HEK293 (cell line): ENCODE measurements around the gene TMC2.
A peak's percentile ranks its signal among the peaks of the same experiment; 100 is the strongest.

Source experiments
- ELK4 ChIP-seq: IDR thresholded peaks from 2 replicates; pipeline ENCODE4 v1.6.1; 2011; ENCODE audit warnings: mild to moderate bottlenecking, low read depth, low read length, borderline replicate concordance
- KLF1 ChIP-seq: fragments of 450-650 bp; formaldehyde crosslinking; IDR thresholded peaks from 2 replicates; pipeline ENCODE4 v1.5.1; 2016; ENCODE audit warnings: missing biosample characterization, missing genetic modification characterization
- PBX3 ChIP-seq: sonication (generic); formaldehyde crosslinking; IDR thresholded peaks from 2 replicates; pipeline ENCODE4 v1.8.1; 2022; ENCODE audit warnings: mild to moderate bottlenecking, moderate library complexity, missing genetic modification reagents
- REPIN1 ChIP-seq: fragments of 450-650 bp; formaldehyde crosslinking; IDR thresholded peaks from 2 replicates; pipeline ENCODE4 v1.5.1; 2017; ENCODE audit warnings: missing biosample characterization, missing genetic modification characterization, low read depth
- SCRT2 ChIP-seq: fragments of 450-650 bp; formaldehyde crosslinking; IDR thresholded peaks from 2 replicates; pipeline ENCODE4 v1.5.1; 2016; ENCODE audit warnings: missing biosample characterization, missing genetic modification characterization
- SP2 ChIP-seq: fragments of 450-650 bp; formaldehyde crosslinking; IDR thresholded peaks from 2 replicates; pipeline ENCODE4 v1.5.1; 2016; ENCODE audit warnings: missing biosample characterization, missing genetic modification characterization
- SP3 ChIP-seq: fragments of 450-650 bp; formaldehyde crosslinking; IDR thresholded peaks from 2 replicates; pipeline ENCODE4 v1.5.1; 2016; ENCODE audit warnings: missing biosample characterization, missing genetic modification characterization
- TCF7L2 ChIP-seq: IDR thresholded peaks from 2 replicates; pipeline ENCODE4 v1.6.1; 2011; ENCODE audit warnings: low read depth, mild to moderate bottlenecking, inconsistent platforms, low read length, moderate library complexity, borderline replicate concordance
- TRIM28 ChIP-seq: IDR thresholded peaks from 2 replicates; pipeline ENCODE4 v1.6.1; 2011; ENCODE audit warnings: low read length, control low read depth, borderline replicate concordance
- ZBTB10 ChIP-seq: fragments of 450-650 bp; formaldehyde crosslinking; IDR thresholded peaks from 2 replicates; pipeline ENCODE4 v1.5.1; 2016; ENCODE audit warnings: missing biosample characterization, missing genetic modification characterization
- ZBTB49 ChIP-seq: fragments of 450-650 bp; formaldehyde crosslinking; IDR thresholded peaks from 2 replicates; pipeline ENCODE4 v1.5.1; 2016; ENCODE audit warnings: missing biosample characterization, missing genetic modification characterization, low read depth
- ZNF2 ChIP-seq: fragments of 450-650 bp; formaldehyde crosslinking; IDR thresholded peaks from 2 replicates; pipeline ENCODE4 v1.5.1; 2016; ENCODE audit warnings: missing biosample characterization, missing genetic modification characterization
- ZNF23 ChIP-seq: fragments of 450-650 bp; formaldehyde crosslinking; IDR thresholded peaks from 2 replicates; pipeline ENCODE4 v1.5.1; 2016; ENCODE audit warnings: missing biosample characterization, missing genetic modification characterization, borderline replicate concordance
- ZNF518A ChIP-seq: fragments of 450-650 bp; formaldehyde crosslinking; conservative IDR thresholded peaks from 2 replicates; pipeline ENCODE4 v1.5.1; 2016; ENCODE audit warnings: low read depth, missing biosample characterization, missing genetic modification characterization
- ZNF624 ChIP-seq: fragments of 450-650 bp; formaldehyde crosslinking; IDR thresholded peaks from 2 replicates; pipeline ENCODE4 v1.5.1; 2017; ENCODE audit warnings: missing biosample characterization, missing genetic modification characterization
- ZNF658 ChIP-seq: fragments of 450-650 bp; formaldehyde crosslinking; IDR thresholded peaks from 2 replicates; pipeline ENCODE4; 2016; ENCODE audit warnings: missing biosample characterization, missing genetic modification characterization
- ZNF701 ChIP-seq: fragments of 450-650 bp; formaldehyde crosslinking; IDR thresholded peaks from 2 replicates; pipeline ENCODE4 v1.5.1; 2016; ENCODE audit warnings: missing biosample characterization, missing genetic modification characterization
- ZNF707 ChIP-seq: fragments of 450-650 bp; formaldehyde crosslinking; IDR thresholded peaks from 2 replicates; pipeline ENCODE4 v1.5.1; 2016; ENCODE audit warnings: missing biosample characterization, missing genetic modification characterization
- ZNF747 ChIP-seq: fragments of 450-650 bp; formaldehyde crosslinking; IDR thresholded peaks from 2 replicates; pipeline ENCODE4 v1.5.1; 2016; ENCODE audit warnings: missing biosample characterization, missing genetic modification characterization
- ZSCAN18 ChIP-seq: fragments of 450-650 bp; formaldehyde crosslinking; IDR thresholded peaks from 2 replicates; pipeline ENCODE4 v1.5.1; 2016; ENCODE audit warnings: missing biosample characterization, missing genetic modification characterization
- ZSCAN4 ChIP-seq: fragments of 450-650 bp; formaldehyde crosslinking; IDR thresholded peaks from 2 replicates; pipeline ENCODE4 v1.5.1; 2017; ENCODE audit warnings: missing biosample characterization, missing genetic modification characterization

Gene TMC2

GRCh38 chr20:2651772-2652723, 115.7 kb downstream of the TMC2 start, which contains the start of gene NOP56 (continued):
- TF ChIP-seq ZNF518A (tag by site-specific recombination): 0 out of 2 replicates have a peak, but pooled peaks have one; percentile 30
- no peak for TF ChIP-seq REPIN1 (tag by site-specific recombination)
- no peak for TF ChIP-seq ZNF624 (tag by site-specific recombination)
- no peak for TF ChIP-seq ZNF701
- peak; percentile 73 for TF ChIP-seq SP2 (tag by site-specific recombination)
- no peak for TF ChIP-seq ZNF747 (tag by site-specific recombination)
- TF ChIP-seq ZNF23 (tag by site-specific recombination): no peak
- peak; percentile 99 for TF ChIP-seq SCRT2 (tag by site-specific recombination)
- no peak for TF ChIP-seq ZBTB49
- TF ChIP-seq PBX3 (CRISPR knock-in tag): no peak
- TF ChIP-seq TCF7L2: no peak
- TF ChIP-seq ZNF2 (tag by site-specific recombination): peak; percentile 87
- no peak for TF ChIP-seq ZNF658
- TF ChIP-seq ZBTB10 (tag by site-specific recombination): peak; percentile 94
- no peak for TF ChIP-seq TRIM28
- TF ChIP-seq SP3: peak; percentile 68
- no peak for TF ChIP-seq ZSCAN18
- no peak for TF ChIP-seq ZNF707 (tag by site-specific recombination)
- TF ChIP-seq KLF1 (tag by site-specific recombination): peak; percentile 68
- no peak for TF ChIP-seq ELK4
- TF ChIP-seq ZSCAN4 (tag by site-specific recombination): peak; percentile 51; the same call in 1 of the 2 replicates
